Gastrocnemius medialis (tissue), 4 donors: Measurements from ENCODE around the gene GRHL3. TPM values are rescaled to one million over a fixed set of nuclear protein-coding genes. Genes with fewer than 3 reads are reported as not detected.

Experiments used
- ATAC-seq, 2 donors: fragments of 150-250 bp; one replicate each; pipeline ENCODE4 v1.9.1; 2016
- DNase-seq, 2 donors: peaks; one replicate each; pipeline ENCODE4 v3.0.0-alpha.2; 2019
- H3K27ac ChIP-seq, 4 donors: fragments of 200-600 bp; sonication (generic); 1 replicate in 1 of 4; 2 replicates in 3 of 4; pipeline ENCODE4 v1.5.1; 2016 to 2018; ENCODE audit warnings: mild to moderate bottlenecking in 2 of 4, moderate library complexity in 1 of 4
- H3K27me3 ChIP-seq, 3 donors: fragments of 200-600 bp; sonication (generic) in 2 of 3; 1 replicate in 1 of 3; 2 replicates in 2 of 3; pipeline versions ENCODE4 v1.5.1 to v1.6.0; 2016 to 2019; ENCODE audit warnings: mild to moderate bottlenecking in 1 of 3, moderate library complexity in 1 of 3
- H3K36me3 ChIP-seq, 2 donors: fragments of 200-600 bp; sonication (generic) in 1 of 2; one replicate each; pipeline ENCODE4 v1.5.1; 2017 to 2018
- H3K4me1 ChIP-seq, 2 donors: fragments of 200-600 bp; sonication (generic) in 1 of 2; one replicate each; pipeline ENCODE4 v1.5.1; 2016 to 2017; ENCODE audit warnings: mild to moderate bottlenecking in 2 of 2
- H3K4me3 ChIP-seq, 4 donors: fragments of 200-600 bp; sonication (generic) in 3 of 4; 1 replicate in 1 of 4; 2 replicates in 3 of 4; pipeline ENCODE4 v1.5.1; 2016 to 2019; ENCODE audit warnings: mild to moderate bottlenecking in 2 of 4
- H3K9me3 ChIP-seq, 3 donors: fragments of 200-600 bp; sonication (generic) in 2 of 3; 1 replicate in 1 of 3; 2 replicates in 2 of 3; pipeline ENCODE4 v1.5.1; 2016 to 2019
- POLR2A ChIP-seq, 2 donors: fragments of 450-650 bp; IDR thresholded peaks; one replicate each; pipeline ENCODE4 v1.6.1; 2017; ENCODE audit warnings: antibody characterized with exemption in 2 of 2, mild to moderate bottlenecking in 2 of 2, moderate library complexity in 2 of 2
- in situ Hi-C, 4 donors: fragments of 200-750 bp; cut with MboI; loops; one replicate each; pipeline versions ENCODE4 v1.15.0 to v1.8.0; 2017; ENCODE audit warnings: low sequenced_read_pairs in 4 of 4
- intact Hi-C: fragments of 100-400 bp; cut with DNase I; formaldehyde crosslinking; loops from one replicate; pipeline ENCODE4 v1.15.1; 2023; ENCODE audit warnings: low total_unique reads
- total RNA-seq, 4 donors: library from RNA; depleted of rRNA; stranded (reverse); fragments of >200 nt; gene quantifications; one replicate each; pipeline versions ENCODE4 v1.1.0 to v1.2.3, GENCODE V29; 2016
- TF ChIP-seq, protein P1 (sequence below), 5 experiments: fragments of 450-650 bp in 3 of 5; fragments of 200-600 bp in 2 of 5; sonication (generic) in 2 of 5; IDR thresholded peaks in 4 of 5; conservative IDR thresholded peaks in 1 of 5; 1 replicate in 4 of 5; 2 replicates in 1 of 5; pipeline ENCODE4 v1.5.1; 2016 to 2019; ENCODE audit warnings: antibody characterized with exemption in 5 of 5, mild to moderate bottlenecking in 3 of 5, moderate library complexity in 3 of 5

Gene GRHL3
- total RNA-seq, 4 donors from 2014 or later: not detected

DNA sequence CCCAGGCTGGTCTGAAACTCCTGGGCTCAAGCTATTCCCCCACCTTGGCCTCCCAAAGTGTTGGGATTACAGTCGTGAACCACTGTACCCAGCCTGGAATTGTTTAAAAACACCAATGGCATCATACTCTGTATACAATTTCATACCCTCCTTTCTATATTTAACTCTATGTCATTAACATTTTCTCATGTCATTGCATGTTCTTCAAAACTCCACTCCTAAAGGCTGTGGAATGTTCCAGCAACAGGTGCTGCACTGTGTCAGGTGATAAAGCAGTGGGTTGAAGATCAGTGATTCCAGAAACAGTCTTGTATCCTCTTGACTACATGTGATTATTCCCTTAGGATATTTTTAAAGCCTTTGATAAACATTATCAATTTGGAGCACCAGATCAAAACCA is 36.7 kb upstream of the GRHL3 start:
- H3K4me3 ChIP-seq: no peak overlapping the region
- peaks cover 0 to 5% of the 10 kb centered on the region in 2 donors for H3K4me1 ChIP-seq
- intact Hi-C loops: no loop called here
- H3K36me3 ChIP-seq: no peaks in the 10 kb centered on the region
- H3K9me3 ChIP-seq: no peaks in the 10 kb centered on the region
- TF ChIP-seq, protein P1, sequence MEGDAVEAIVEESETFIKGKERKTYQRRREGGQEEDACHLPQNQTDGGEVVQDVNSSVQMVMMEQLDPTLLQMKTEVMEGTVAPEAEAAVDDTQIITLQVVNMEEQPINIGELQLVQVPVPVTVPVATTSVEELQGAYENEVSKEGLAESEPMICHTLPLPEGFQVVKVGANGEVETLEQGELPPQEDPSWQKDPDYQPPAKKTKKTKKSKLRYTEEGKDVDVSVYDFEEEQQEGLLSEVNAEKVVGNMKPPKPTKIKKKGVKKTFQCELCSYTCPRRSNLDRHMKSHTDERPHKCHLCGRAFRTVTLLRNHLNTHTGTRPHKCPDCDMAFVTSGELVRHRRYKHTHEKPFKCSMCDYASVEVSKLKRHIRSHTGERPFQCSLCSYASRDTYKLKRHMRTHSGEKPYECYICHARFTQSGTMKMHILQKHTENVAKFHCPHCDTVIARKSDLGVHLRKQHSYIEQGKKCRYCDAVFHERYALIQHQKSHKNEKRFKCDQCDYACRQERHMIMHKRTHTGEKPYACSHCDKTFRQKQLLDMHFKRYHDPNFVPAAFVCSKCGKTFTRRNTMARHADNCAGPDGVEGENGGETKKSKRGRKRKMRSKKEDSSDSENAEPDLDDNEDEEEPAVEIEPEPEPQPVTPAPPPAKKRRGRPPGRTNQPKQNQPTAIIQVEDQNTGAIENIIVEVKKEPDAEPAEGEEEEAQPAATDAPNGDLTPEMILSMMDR (IDR thresholded peaks at IDR 0.05 in 4 of 5, conservative IDR thresholded peaks at IDR 0.05 in 1 of 5): no peak
- ATAC-seq (peak; percentile 24 to 53), DNase-seq (no peak)
- H3K27me3 ChIP-seq: peaks cover 0 to under 1% (median 0%) of the 10 kb centered on the region in 3 donors
- no peak overlapping the region for H3K27ac ChIP-seq
- in situ Hi-C loops: no loop called here

DNA sequence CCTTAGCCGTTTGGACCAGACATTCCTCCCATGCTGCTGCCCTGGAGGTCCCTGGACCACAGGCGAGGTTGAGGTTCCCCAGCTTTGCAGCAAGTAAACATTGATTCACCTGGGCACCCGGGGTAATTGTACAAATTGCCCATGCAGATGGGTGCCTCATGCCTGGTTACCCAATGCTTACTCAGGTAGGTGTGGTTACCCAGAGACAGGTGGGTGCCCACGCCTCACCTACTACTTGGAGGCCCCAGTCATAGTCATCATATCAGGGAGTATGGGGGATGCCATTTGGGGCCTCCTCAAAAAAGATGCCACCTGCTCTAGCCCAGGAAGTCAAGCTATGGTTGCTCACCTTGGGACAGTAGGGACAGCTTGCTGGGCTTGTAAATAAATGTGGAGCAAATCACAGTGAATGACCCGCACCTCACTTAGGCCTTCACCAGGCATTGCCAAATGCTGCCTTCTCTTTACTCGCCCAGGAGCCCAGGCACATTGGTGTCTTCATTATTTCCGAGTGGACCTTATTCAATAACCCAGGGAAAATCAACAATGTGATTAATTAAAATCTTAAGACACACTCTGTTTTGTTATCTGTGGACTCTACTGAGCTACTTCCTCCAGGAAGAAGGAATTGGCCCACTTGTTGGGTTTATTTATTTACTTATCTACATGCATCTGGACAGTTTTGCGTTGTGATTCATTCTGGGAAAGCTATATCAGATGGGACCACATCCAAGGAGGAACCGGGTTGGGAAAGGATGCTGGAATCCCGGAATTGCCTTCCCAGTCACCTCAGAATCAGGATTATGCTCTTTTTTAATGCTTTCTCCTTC is 35.6 kb upstream of the GRHL3 start:
- ATAC-seq (no peak), DNase-seq (no peak)
- Histone ChIP-seq H3K4me3 (no peak overlapping the region), H3K36me3 (no peaks in the 10 kb centered on the region), H3K4me1 (peaks cover 0 to 5% of the 10 kb centered on the region in 2 donors), H3K27ac (no peak overlapping the region), H3K27me3 (no peaks in the 10 kb centered on the region), H3K9me3 (no peaks in the 10 kb centered on the region)
- in situ Hi-C loops: no loop called here
- TF ChIP-seq POLR2A (IDR thresholded peaks at IDR 0.05): no peak
- TF ChIP-seq, protein P1 (IDR thresholded peaks at IDR 0.05 in 4 of 5, conservative IDR thresholded peaks at IDR 0.05 in 1 of 5): no peak
- intact Hi-C loops: no loop called here

DNA sequence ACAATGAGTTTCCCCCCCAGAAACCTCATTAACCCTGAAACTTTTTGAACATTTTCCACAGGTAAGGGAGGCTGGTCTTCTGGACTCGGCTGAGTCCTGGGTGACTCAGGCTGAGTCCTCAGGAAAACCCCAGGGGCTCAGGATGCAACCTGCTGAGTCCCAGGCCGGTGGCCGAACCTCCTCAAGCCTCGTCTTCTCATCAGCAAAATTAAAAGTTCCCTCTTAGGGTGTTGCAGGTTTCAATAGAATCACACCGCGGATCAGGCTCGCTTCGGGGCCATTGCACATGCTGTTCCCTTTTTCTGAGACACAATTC is 35.0 kb upstream of the GRHL3 start:
- Histone ChIP-seq H3K4me3 (no peak overlapping the region), H3K9me3 (no peaks in the 10 kb centered on the region), H3K27ac (no peak overlapping the region), H3K4me1 (peaks cover 0 to 5% of the 10 kb centered on the region in 2 donors), H3K27me3 (no peaks in the 10 kb centered on the region), H3K36me3 (no peaks in the 10 kb centered on the region)
- TF ChIP-seq, protein P1 (IDR thresholded peaks at IDR 0.05 in 4 of 5, conservative IDR thresholded peaks at IDR 0.05 in 1 of 5): no peak
- no peak for TF ChIP-seq POLR2A (IDR thresholded peaks at IDR 0.05)
- intact Hi-C loops: no loop called here
- ATAC-seq (no peak), DNase-seq (no peak)
- in situ Hi-C loops: no loop called here

DNA sequence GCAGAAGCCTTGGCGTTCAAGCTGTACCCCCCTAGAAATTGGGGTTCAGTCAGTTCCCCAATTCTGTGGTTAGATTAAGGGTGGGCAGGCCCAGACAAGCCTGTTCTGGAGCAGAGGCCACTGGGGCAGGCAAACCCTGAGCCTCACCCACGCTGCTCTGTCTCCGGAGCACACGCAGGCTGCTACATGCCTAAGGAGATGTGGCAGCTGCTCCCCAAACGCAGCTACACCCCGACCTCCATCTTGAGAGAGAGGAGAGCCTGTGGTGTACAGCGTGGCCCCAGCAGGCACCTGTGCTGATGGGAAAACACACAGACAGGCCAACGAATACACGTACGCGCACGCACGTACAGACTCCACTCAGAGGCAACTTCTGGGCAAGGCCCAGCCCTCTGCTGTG is 33.9 kb upstream of the GRHL3 start:
- Histone ChIP-seq H3K4me1 (peaks cover 0 to 10% of the 10 kb centered on the region in 2 donors), H3K27me3 (no peaks in the 10 kb centered on the region), H3K4me3 (no peak overlapping the region), H3K36me3 (no peaks in the 10 kb centered on the region), H3K27ac (no peak overlapping the region), H3K9me3 (no peaks in the 10 kb centered on the region)
- DNase-seq: no peak
- no peak for ATAC-seq
- TF ChIP-seq, protein P1 (IDR thresholded peaks at IDR 0.05 in 4 of 5, conservative IDR thresholded peaks at IDR 0.05 in 1 of 5): no peak
- no peak for TF ChIP-seq POLR2A (IDR thresholded peaks at IDR 0.05)
- intact Hi-C loops: no loop called here
- in situ Hi-C loops: no loop called here
